Endothelial cell of umbilical vein (primary cell): ENCODE results near the gene KAT2A. TPM values are rescaled to one million over a fixed set of nuclear protein-coding genes. Genes with fewer than 3 reads are reported as not detected.

ENCODE experiments used
- BruUV-seq: library from RNA; stranded (reverse); fragments of 400-500 nt; replicated peaks from 2 replicates; lab custom pipeline; 2021; lab: Mats Ljungman, UMichigan
- CTCF ChIA-PET: fragments of 300-600, 350-600 bp; sonication (Branson Sonifier 250); formaldehyde crosslinking; loops from one replicate; lab custom pipeline; 2021; ENCODE audit warnings: antibody characterized with exemption, inconsistent platforms; lab: Charles Lee
- POLR2A ChIA-PET: fragments of 300-600, 350-600 bp; sonication (Branson Sonifier 250); formaldehyde crosslinking; loops from one replicate; lab custom pipeline; 2021; ENCODE audit warnings: antibody characterized with exemption, inconsistent platforms; lab: Charles Lee
- DNase-seq: peaks from one replicate; pipeline ENCODE4 v3.0.0-alpha.2; 2011; ENCODE audit warnings: low read depth, low spot score
- FAIRE-seq: peaks from 2 replicates; lab custom pipeline; 2011; peaks lifted over from hg19 to GRCh38; lab: Jason Lieb, UNC
- H2AFZ ChIP-seq: 2 replicates; pipeline ENCODE4 v1.6.0; 2012; ENCODE audit warnings: low read depth, low read length, control low read depth, inconsistent platforms
- H3K27ac ChIP-seq: 2 replicates; pipeline ENCODE4 v1.5.1; 2011; ENCODE audit warnings: low read depth, mild to moderate bottlenecking, control low read depth, low read length, moderate library complexity; ENCODE audit not compliant: insufficient read depth
- H3K27me3 ChIP-seq, 2 experiments: 2 replicates each; pipeline versions ENCODE4 v1.6.0 to v1.6.1; 2011; ENCODE audit warnings: low read length in 2 of 2, mixed read lengths in 1 of 2; ENCODE audit not compliant: control insufficient read depth in 2 of 2, insufficient read depth in 2 of 2
- H3K36me3 ChIP-seq, 2 experiments: 2 replicates in 1 of 2; 3 replicates in 1 of 2; pipeline ENCODE4 v1.5.1; 2011; ENCODE audit warnings: low read length in 2 of 2, mild to moderate bottlenecking in 1 of 2, moderate library complexity in 1 of 2; ENCODE audit not compliant: control insufficient read depth in 2 of 2, insufficient read depth in 2 of 2; ENCODE audit errors: extremely low read depth in 1 of 2
- H3K4me1 ChIP-seq: 3 replicates; pipeline ENCODE4 v1.5.1; 2011; ENCODE audit warnings: mild to moderate bottlenecking, low read length; ENCODE audit not compliant: control insufficient read depth, insufficient read depth; ENCODE audit errors: extremely low read depth
- H3K4me2 ChIP-seq: 2 replicates; pipeline ENCODE4 v1.6.1; 2011; ENCODE audit warnings: low read length, control low read depth, mixed read lengths; ENCODE audit not compliant: insufficient read depth
- H3K4me3 ChIP-seq, 3 experiments: fragments of 200-600 bp in 1 of 3; sonication (generic), shearing (Covaris generic) in 1 of 3; replicated peaks in 1 of 3; 2 replicates each; pipeline ENCODE4 v1.5.1; 2011 to 2016; ENCODE audit warnings: control low read depth in 3 of 3, low read length in 3 of 3, mild to moderate bottlenecking in 2 of 3, inconsistent platforms in 1 of 3, low read depth in 1 of 3, moderate library complexity in 1 of 3; ENCODE audit not compliant: insufficient read depth in 1 of 3
- H3K79me2 ChIP-seq: 2 replicates; pipeline ENCODE4 v1.6.0; 2012; ENCODE audit warnings: low read length, inconsistent platforms; ENCODE audit not compliant: control insufficient read depth, insufficient read depth
- H3K9ac ChIP-seq: replicated peaks from 2 replicates; pipeline ENCODE3; 2011; ENCODE audit warnings: low read length, control low read depth; ENCODE audit not compliant: insufficient read depth; ENCODE audit errors: extremely low read depth
- H3K9me1 ChIP-seq: replicated peaks from 3 replicates; pipeline ENCODE4 v1.6.0; 2011; ENCODE audit warnings: mild to moderate bottlenecking, low read length; ENCODE audit not compliant: control insufficient read depth, insufficient read depth; ENCODE audit errors: extremely low read depth
- H3K9me3 ChIP-seq: replicated peaks from 2 replicates; pipeline ENCODE4 v1.5.1; 2012; ENCODE audit warnings: low read length, inconsistent platforms; ENCODE audit not compliant: control insufficient read depth, insufficient read depth
- H4K20me1 ChIP-seq: replicated peaks from 2 replicates; pipeline ENCODE3; 2011; ENCODE audit warnings: mild to moderate bottlenecking, low read length; ENCODE audit not compliant: control insufficient read depth, insufficient read depth; ENCODE audit errors: extremely low read depth
- FOS ChIP-seq: IDR thresholded peaks from 2 replicates; pipeline ENCODE4 v1.6.1; 2011; ENCODE audit warnings: mild to moderate bottlenecking, low read length, moderate library complexity, borderline replicate concordance; ENCODE audit not compliant: insufficient read depth
- GATA2 ChIP-seq: IDR thresholded peaks from 2 replicates; pipeline ENCODE4 v1.7.0; 2011; ENCODE audit warnings: low read depth, mild to moderate bottlenecking, moderate library complexity, mixed read lengths, low read length; ENCODE audit not compliant: insufficient read length, insufficient read depth
- MYC ChIP-seq: IDR thresholded peaks from one replicate; pipeline ENCODE4 v1.6.1; 2011; ENCODE audit warnings: mild to moderate bottlenecking, low read depth, low read length
- POLR2A ChIP-seq: IDR thresholded peaks from 2 replicates; pipeline ENCODE4 v1.6.1; 2012; ENCODE audit warnings: low read depth, mild to moderate bottlenecking, control low read depth, low read length
- POLR2AphosphoS5 ChIP-seq: IDR thresholded peaks from 2 replicates; pipeline ENCODE4 v1.6.1; 2012; ENCODE audit warnings: low read depth, mild to moderate bottlenecking, control low read depth, low read length, moderate library complexity; ENCODE audit not compliant: insufficient read depth
- dilution Hi-C: fragments of 300-500 bp; cut with MboI; formaldehyde crosslinking; loops from one replicate; pipeline ENCODE4 v1.15.0; 2019; ENCODE audit warnings: low sequenced_read_pairs; ENCODE audit not compliant: extremely low pct_ligation_motif_present
- intact Hi-C: fragments of 100-400 bp; cut with micrococcal nuclease; formaldehyde crosslinking; loops from one replicate; pipeline ENCODE4 v1.10.0; 2022
- polyA plus RNA-seq, 4 experiments: library from polyadenylated mRNA; depleted of rRNA in 3 of 4; stranded (reverse) in 3 of 4; unstranded in 1 of 4; fragments of >200 nt; gene quantifications; 2 replicates each; pipeline versions ENCODE4 v1.2.1 to v1.2.3, GENCODE V29; 2011 to 2012; ENCODE audit warnings: missing spikeins in 1 of 4
- total RNA-seq: library from RNA; stranded (reverse); gene quantifications from 2 replicates; pipeline ENCODE4 v1.2.3, GENCODE V29; 2021

The KAT2A gene
- total and polyA plus RNA-seq, 2 donors (not counting 3 experiments of a cell fraction or from before 2014, with no cell fraction given), result 32.9 to 33.4 TPM

DNA sequence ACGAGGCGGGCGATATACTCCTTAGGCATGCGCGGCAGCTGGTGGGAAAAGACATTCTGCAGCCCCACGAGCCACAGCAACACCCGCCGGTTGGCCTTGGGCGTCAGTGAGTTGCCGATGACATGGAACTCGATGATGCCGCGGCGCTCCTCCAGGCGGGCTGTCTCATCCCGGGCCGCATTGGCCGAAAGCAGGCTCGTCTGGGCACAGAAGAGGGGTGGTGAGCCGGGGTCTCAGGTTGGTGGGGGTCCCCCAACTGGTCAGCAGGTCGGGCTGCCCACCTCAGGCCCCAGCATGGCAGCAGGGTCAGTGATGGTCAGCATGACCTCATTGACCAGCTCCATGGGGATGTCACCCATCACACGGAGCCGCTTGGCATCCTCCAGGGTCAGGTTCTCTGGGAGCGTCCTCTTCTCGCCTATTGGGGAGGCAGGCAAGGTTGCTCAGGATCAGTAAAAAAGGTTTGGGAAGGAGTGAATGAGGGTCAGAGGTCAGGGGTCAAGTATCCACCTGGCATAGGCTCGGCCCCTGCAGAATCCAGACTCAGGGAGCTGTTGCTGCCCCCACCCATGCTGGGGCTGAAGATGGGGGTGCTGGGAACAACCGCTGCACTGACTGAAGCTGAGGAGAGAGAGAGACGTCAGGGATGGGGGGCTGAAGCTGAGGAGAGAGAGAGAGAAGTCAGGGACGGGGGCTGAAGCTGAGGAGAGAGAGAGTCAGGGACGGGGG is 3.6 kb downstream of the KAT2A start:
- Histone ChIP-seq H3K79me2 (no peaks in the 10 kb centered on the region), H3K4me2 (no peak overlapping the region), H3K9me1 (no peaks in the 10 kb centered on the region), H3K9me3 (no peaks in the 10 kb centered on the region), H3K4me3 (no peak overlapping the region), H3K27ac (no peak overlapping the region), H2AFZ (no peak overlapping the region), H3K9ac (no peak overlapping the region), H3K4me1 (peaks cover 9% of the 10 kb centered on the region), H3K36me3 (no peaks in the 10 kb centered on the region), H3K27me3 (no peaks in the 10 kb centered on the region), H4K20me1 (no peaks in the 10 kb centered on the region)
- FAIRE-seq, result no peak
- dilution Hi-C loops (loop anchor here (25.0 kb wide), 1 partner anchor 155 kb away; the partner anchor contains the start of gene CNP), intact Hi-C loops (no loop called here)
- ChIA-PET CTCF (interaction anchor here (0.6 to 6.8 kb wide), 9 partner anchors 10 to 187 kb away, joined by 3 to 74 read pairs (median 5); partner anchors contain the start of genes CNP, HCRT, KCNH4 and NKIRAS2), POLR2A (interaction anchor here (0.6 to 0.7 kb wide), 2 partner anchors 63 to 400 kb away, joined by 3 to 6 read pairs; no protein-coding TSS in a partner anchor)
- TF ChIP-seq GATA2 (no peak), POLR2AphosphoS5 (no peak), FOS (no peak), MYC (no peak), POLR2A (no peak)
- no peak for DNase-seq
- BruUV-seq, result no TSS peak
